CD4-positive, CD25-positive, alpha-beta regulatory T cell (primary cell): ENCODE data around the gene FGGY. TPM values are rescaled to one million over a fixed set of nuclear protein-coding genes. Genes with fewer than 3 reads are reported as not detected.

ENCODE experiments used
- ATAC-seq, 2 donors: fragments of 150-1000 bp; cut with Tn5 transposase; one replicate each; pipeline ENCODE4 v1.10.0; 2021; ENCODE audit warnings: low read depth in 2 of 2, moderate number of reproducible peaks in 2 of 2, moderate library complexity in 1 of 2
- DNase-seq, 3 donors: peaks; one replicate each; pipeline versions ENCODE4 v3.0.0 to v3.0.0-alpha.2; 2012 to 2022; ENCODE audit warnings: mixed read lengths in 1 of 3
- H3K27ac ChIP-seq: one replicate; pipeline ENCODE4 v1.7.0; 2013; ENCODE audit warnings: mild to moderate bottlenecking, low read length; ENCODE audit not compliant: insufficient read depth, poor library complexity, severe bottlenecking
- H3K27me3 ChIP-seq: one replicate; pipeline ENCODE4 v1.7.0; 2013; ENCODE audit warnings: low read length; ENCODE audit not compliant: control insufficient read depth, insufficient read depth
- H3K36me3 ChIP-seq: one replicate; pipeline ENCODE4 v1.7.0; 2013; ENCODE audit warnings: mild to moderate bottlenecking, low read length, moderate library complexity; ENCODE audit not compliant: control insufficient read depth, insufficient read depth
- H3K4me1 ChIP-seq: 2 replicates; pipeline ENCODE4 v1.7.0; 2013; ENCODE audit warnings: mild to moderate bottlenecking, low read length; ENCODE audit not compliant: insufficient read depth, control insufficient read depth, poor library complexity, severe bottlenecking
- H3K4me3 ChIP-seq: one replicate; pipeline ENCODE4 v1.7.0; 2013; ENCODE audit warnings: low read depth, mild to moderate bottlenecking, low read length, moderate library complexity
- H3K9me3 ChIP-seq, 2 experiments: 1 replicate in 1 of 2; 2 replicates in 1 of 2; pipeline ENCODE4 v1.7.0; 2013; ENCODE audit warnings: low read length in 2 of 2, mild to moderate bottlenecking in 1 of 2, moderate library complexity in 1 of 2; ENCODE audit not compliant: control insufficient read depth in 2 of 2
- H3K27ac Mint-ChIP-seq, 3 donors: one replicate each; pipeline ENCODE4 v1.8.0; 2020 to 2022; ENCODE audit warnings: mild to moderate bottlenecking in 3 of 3, mixed read lengths in 3 of 3, moderate library complexity in 2 of 3
- H3K27me3 Mint-ChIP-seq: one replicate; pipeline ENCODE4 v1.8.0; 2022; ENCODE audit warnings: mild to moderate bottlenecking, mixed read lengths
- H3K36me3 Mint-ChIP-seq: one replicate; pipeline ENCODE4 v1.8.0; 2020; ENCODE audit warnings: mixed read lengths
- H3K4me1 Mint-ChIP-seq, 4 donors: one replicate each; pipeline ENCODE4 v1.8.0; 2020 to 2022; ENCODE audit warnings: mixed read lengths in 4 of 4, mild to moderate bottlenecking in 1 of 4
- H3K4me3 Mint-ChIP-seq, 4 donors: one replicate each; pipeline ENCODE4 v1.8.0; 2020 to 2022; ENCODE audit warnings: mild to moderate bottlenecking in 4 of 4, mixed read lengths in 4 of 4, moderate library complexity in 3 of 4
- H3K9me3 Mint-ChIP-seq, 7 donors: one replicate each; pipeline ENCODE4 v1.8.0; 2020 to 2022; ENCODE audit warnings: mixed read lengths in 7 of 7, mild to moderate bottlenecking in 3 of 7, moderate library complexity in 2 of 7
- polyA plus RNA-seq, 4 donors: library from polyadenylated mRNA; unstranded; fragments of 300-500 nt; fragmentation: Illumina TruSeq; gene quantifications; one replicate each; pipeline ENCODE4 v1.2.3, GENCODE V29; 2021
- total RNA-seq: library from RNA; stranded (reverse); gene quantifications from one replicate; pipeline ENCODE4 v1.2.3, GENCODE V29; 2022

FGGY gene
- total and polyA plus RNA-seq, 5 donors from 2014 or later, result 1.9 to 7.7 (median 4.5) TPM

GRCh38 chr1:59736744-59737143 is 439.9 kb downstream of the FGGY start:
- Mint-ChIP-seq H3K4me1 (peaks cover 0 to 4% (median 1%) of the 10 kb centered on the region in 4 donors), H3K9me3 (peaks cover 0 to 8% (median 5%) of the 10 kb centered on the region in 7 donors), H3K36me3 (peaks cover 10% of the 10 kb centered on the region), H3K4me3 (no peak overlapping the region), H3K27me3 (no peaks in the 10 kb centered on the region), H3K27ac (no peak overlapping the region)
- Histone ChIP-seq H3K27ac (no peak overlapping the region), H3K36me3 (no peaks in the 10 kb centered on the region), H3K27me3 (no peaks in the 10 kb centered on the region), H3K9me3 (peaks cover 0 to 7% of the 10 kb centered on the region in 2 experiments), H3K4me1 (no peaks in the 10 kb centered on the region), H3K4me3 (no peak overlapping the region)
- DNase-seq (no peak), ATAC-seq (no peak)

DNA sequence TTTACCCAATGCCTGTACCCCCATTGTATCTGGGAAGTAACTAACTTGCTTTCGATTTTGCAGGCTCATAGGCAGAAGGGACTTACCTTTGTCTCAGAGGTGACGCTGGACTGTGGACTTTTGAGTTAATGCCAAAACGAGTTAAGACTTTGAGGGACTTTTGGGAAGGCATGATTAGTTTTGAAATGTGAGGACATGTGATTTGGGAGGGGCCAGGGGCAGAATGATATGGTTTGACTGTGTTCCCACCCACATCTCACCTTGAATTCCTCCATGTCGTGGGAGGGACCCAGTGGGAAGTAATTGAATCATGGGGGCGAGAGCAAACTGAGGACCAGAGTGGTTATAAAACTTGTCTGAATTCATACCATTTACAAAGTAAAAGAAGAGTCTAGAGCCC is 440.7 kb downstream of the FGGY start:
- Mint-ChIP-seq H3K4me3 (no peak overlapping the region), H3K36me3 (peaks cover 10% of the 10 kb centered on the region), H3K27me3 (peaks cover under 1% of the 10 kb centered on the region), H3K4me1 (no peaks in the 10 kb centered on the region), H3K9me3 (peaks cover 0 to 8% (median 5%) of the 10 kb centered on the region in 7 donors), H3K27ac (no peak overlapping the region)
- Histone ChIP-seq H3K27ac (no peak overlapping the region), H3K9me3 (peaks cover 0 to 7% of the 10 kb centered on the region in 2 experiments), H3K4me3 (no peak overlapping the region), H3K4me1 (no peaks in the 10 kb centered on the region), H3K27me3 (no peaks in the 10 kb centered on the region), H3K36me3 (no peaks in the 10 kb centered on the region)
- DNase-seq (no peak), ATAC-seq (no peak)

DNA sequence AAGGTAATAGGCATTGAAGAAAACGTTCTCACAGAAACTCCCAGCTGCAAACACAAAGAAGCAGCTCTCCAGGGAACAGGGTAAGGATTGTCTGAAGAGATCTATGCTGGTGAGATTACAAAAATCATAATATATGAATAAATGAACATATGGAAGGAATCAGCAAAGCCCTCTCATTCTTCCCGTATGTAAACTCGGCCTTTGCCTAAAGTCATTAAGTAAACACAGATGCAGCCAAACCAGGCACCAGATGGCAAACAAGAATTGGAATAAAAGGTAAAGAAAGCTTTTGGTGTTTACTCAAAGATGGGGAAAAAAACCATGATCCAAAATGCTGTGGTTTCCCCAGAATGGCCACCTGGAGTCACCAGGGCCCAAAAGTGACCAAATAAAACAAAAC is 441.3 kb downstream of the FGGY start:
- H3K4me3 ChIP-seq, result no peak overlapping the region
- Mint-ChIP-seq H3K27ac (no peak overlapping the region), H3K4me1 (no peaks in the 10 kb centered on the region), H3K27me3 (peaks cover 6% of the 10 kb centered on the region), H3K9me3 (peaks cover 0 to 8% (median 5%) of the 10 kb centered on the region in 7 donors), H3K4me3 (no peak overlapping the region), H3K36me3 (peaks cover 10% of the 10 kb centered on the region)
- DNase-seq (no peak), ATAC-seq (no peak)
- H3K4me1 ChIP-seq, result no peaks in the 10 kb centered on the region
- H3K27me3 ChIP-seq, result no peaks in the 10 kb centered on the region
- no peak overlapping the region for H3K27ac ChIP-seq
- H3K9me3 ChIP-seq, result peaks cover 0 to 7% of the 10 kb centered on the region in 2 experiments
- H3K36me3 ChIP-seq, result no peaks in the 10 kb centered on the region

DNA sequence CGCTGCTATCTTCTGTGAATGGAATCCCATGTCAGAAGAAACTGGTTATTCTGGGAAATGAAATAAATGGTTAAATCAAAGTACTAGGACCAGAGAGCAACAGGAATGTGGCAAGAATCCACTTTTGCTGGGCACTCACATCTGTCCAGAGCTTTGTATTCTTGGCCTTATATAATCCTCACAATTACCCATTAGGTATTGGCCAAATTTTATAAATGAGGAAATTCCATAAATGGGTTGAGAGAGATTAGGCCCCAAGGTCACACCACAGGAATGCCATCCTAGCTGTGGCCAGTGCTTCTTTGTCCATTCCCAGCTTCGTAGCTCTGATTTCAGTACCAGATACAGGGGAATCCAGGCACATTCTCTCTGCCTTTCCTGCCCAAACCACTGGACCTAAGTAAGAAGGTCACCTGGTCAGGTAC is 441.7 kb downstream of the FGGY start:
- Mint-ChIP-seq H3K4me3 (no peak overlapping the region), H3K9me3 (peaks cover 0 to 8% (median 5%) of the 10 kb centered on the region in 7 donors), H3K27ac (no peak overlapping the region), H3K27me3 (peaks cover 7% of the 10 kb centered on the region), H3K36me3 (peaks cover 10% of the 10 kb centered on the region), H3K4me1 (no peaks in the 10 kb centered on the region)
- Histone ChIP-seq H3K4me3 (no peak overlapping the region), H3K27ac (no peak overlapping the region), H3K9me3 (peaks cover 0 to 7% of the 10 kb centered on the region in 2 experiments), H3K36me3 (no peaks in the 10 kb centered on the region), H3K4me1 (no peaks in the 10 kb centered on the region), H3K27me3 (no peaks in the 10 kb centered on the region)
- ATAC-seq, result no peak
- DNase-seq, result no peak

- no peak for DNase-seq
- no peak for ATAC-seq
- H3K27me3 ChIP-seq, result no peaks in the 10 kb centered on the region
- H3K27me3 Mint-ChIP-seq, result peaks cover 7% of the 10 kb centered on the region
- H3K27ac ChIP-seq, result no peak overlapping the region
- no peak overlapping the region for H3K4me3 ChIP-seq
- H3K9me3 Mint-ChIP-seq, result peaks cover 0 to 8% (median 5%) of the 10 kb centered on the region in 7 donors
- no peak overlapping the region for H3K27ac Mint-ChIP-seq
- H3K9me3 ChIP-seq, result peaks cover 0 to 7% of the 10 kb centered on the region in 2 experiments
- no peak overlapping the region for H3K4me3 Mint-ChIP-seq
- H3K36me3 ChIP-seq, result no peaks in the 10 kb centered on the region
- peaks cover 10% of the 10 kb centered on the region for H3K36me3 Mint-ChIP-seq
- H3K4me1 Mint-ChIP-seq, result no peaks in the 10 kb centered on the region
- no peaks in the 10 kb centered on the region for H3K4me1 ChIP-seq
Observed at GRCh38 chr1:59739111-59739510, 442.2 kb downstream of the FGGY start.

GRCh38 chr1:59742526-59742925 is 445.6 kb downstream of the FGGY start:
- H3K27me3 Mint-ChIP-seq, result peaks cover 7% of the 10 kb centered on the region
- no peak for ATAC-seq

GRCh38 chr1:59743324-59744091 is 446.6 kb downstream of the FGGY start:
- Histone ChIP-seq H3K27ac (no peak overlapping the region), H3K9me3 (no peaks in the 10 kb centered on the region), H3K36me3 (no peaks in the 10 kb centered on the region), H3K4me1 (no peaks in the 10 kb centered on the region), H3K4me3 (no peak overlapping the region), H3K27me3 (no peaks in the 10 kb centered on the region)
- H3K36me3 Mint-ChIP-seq, result no peaks in the 10 kb centered on the region
- no peaks in the 10 kb centered on the region for H3K9me3 Mint-ChIP-seq
- DNase-seq (no peak), ATAC-seq (no peak)
- H3K4me1 Mint-ChIP-seq, result no peaks in the 10 kb centered on the region
- H3K27me3 Mint-ChIP-seq, result peaks cover 7% of the 10 kb centered on the region
- no peak overlapping the region for H3K27ac Mint-ChIP-seq
- H3K4me3 Mint-ChIP-seq, result no peak overlapping the region

More at GRCh38 chr1:59742526-59742925, 445.6 kb downstream of the FGGY start:
- Histone ChIP-seq H3K27ac (no peak overlapping the region), H3K27me3 (no peaks in the 10 kb centered on the region), H3K4me1 (no peaks in the 10 kb centered on the region), H3K9me3 (no peaks in the 10 kb centered on the region), H3K36me3 (no peaks in the 10 kb centered on the region), H3K4me3 (no peak overlapping the region)
- Mint-ChIP-seq H3K4me3 (no peak overlapping the region), H3K36me3 (peaks cover 3% of the 10 kb centered on the region), H3K27ac (no peak overlapping the region), H3K9me3 (no peaks in the 10 kb centered on the region), H3K4me1 (no peaks in the 10 kb centered on the region)
- no peak for DNase-seq
